ENCODE measurements around the gene SRSF8. TPM values are rescaled to one million over a fixed set of nuclear protein-coding genes. Genes with fewer than 3 reads are reported as not detected.

The SRSF8 gene
- total and polyA plus RNA-seq, 2 donors (not counting 1 experiment from before 2014, with no cell fraction given): 44.4 to 69.5 TPM

DNA sequence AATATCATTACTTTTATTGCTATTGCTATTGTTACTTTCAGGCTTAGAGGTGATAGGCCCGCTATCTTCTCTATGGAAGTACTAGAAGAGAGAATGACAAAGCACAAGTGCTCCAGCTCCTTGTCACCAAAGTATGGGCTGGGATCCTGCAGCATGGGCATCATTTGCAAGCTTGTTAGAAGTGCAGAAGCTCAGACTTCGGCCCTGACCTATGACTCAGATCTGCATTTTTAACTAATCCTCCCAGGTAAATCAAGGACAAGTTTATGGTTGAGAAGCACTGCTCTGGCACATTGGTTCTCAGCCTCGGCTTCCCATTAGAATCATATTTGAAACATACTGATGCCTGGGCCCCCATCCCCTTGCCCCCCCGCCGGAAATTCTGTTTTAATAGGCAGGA is 14.3 kb downstream of the SRSF8 start:
- Histone ChIP-seq H3K4me1 (ENCODE audit: control insufficient read depth in 2 of 2, insufficient read depth in 2 of 2, low read length in 2 of 2) (peaks cover 3 to 4% of the 10 kb centered on the region in 2 donors), H3K27me3 (replicated peaks in 1 of 4; ENCODE audit: control extremely low read depth in 1 of 4, control insufficient read depth in 3 of 4, insufficient read depth in 4 of 4, low read length in 3 of 4) (no peaks in the 10 kb centered on the region), H3K4me2 (replicated peaks; ENCODE audit: low read depth, low read length, poor library complexity, severe bottlenecking) (no peak overlapping the region), H3K27ac (ENCODE audit: low read length in 2 of 2) (no peak overlapping the region), H3K4me3 (ENCODE audit: control extremely low read depth in 1 of 5, extremely low read depth in 1 of 5, insufficient read depth in 1 of 5, low read depth in 2 of 5, low read length in 4 of 5) (no peak overlapping the region), H3K79me2 (ENCODE audit: control insufficient read depth, insufficient read depth, low read length) (no peaks in the 10 kb centered on the region), H2AFZ (ENCODE audit: insufficient read depth, low read depth, low read length, poor library complexity, severe bottlenecking) (no peak overlapping the region), H3K9ac (ENCODE audit: low read length) (no peak overlapping the region), H3K36me3 (replicated peaks in 1 of 2; ENCODE audit: control extremely low read depth in 1 of 2, control insufficient read depth in 1 of 2, extremely low read depth in 1 of 2, insufficient read depth in 2 of 2, low read length in 1 of 2) (no peaks in the 10 kb centered on the region), H4K20me1 (ENCODE audit: control insufficient read depth, insufficient read depth, low read length, poor library complexity, severe bottlenecking) (no peaks in the 10 kb centered on the region), H3K9me3 (ENCODE audit: control extremely low read depth in 1 of 3, control insufficient read depth in 2 of 3, insufficient read depth in 1 of 3, low read length in 2 of 3) (no peaks in the 10 kb centered on the region)
- TF ChIP-seq, protein P1, sequence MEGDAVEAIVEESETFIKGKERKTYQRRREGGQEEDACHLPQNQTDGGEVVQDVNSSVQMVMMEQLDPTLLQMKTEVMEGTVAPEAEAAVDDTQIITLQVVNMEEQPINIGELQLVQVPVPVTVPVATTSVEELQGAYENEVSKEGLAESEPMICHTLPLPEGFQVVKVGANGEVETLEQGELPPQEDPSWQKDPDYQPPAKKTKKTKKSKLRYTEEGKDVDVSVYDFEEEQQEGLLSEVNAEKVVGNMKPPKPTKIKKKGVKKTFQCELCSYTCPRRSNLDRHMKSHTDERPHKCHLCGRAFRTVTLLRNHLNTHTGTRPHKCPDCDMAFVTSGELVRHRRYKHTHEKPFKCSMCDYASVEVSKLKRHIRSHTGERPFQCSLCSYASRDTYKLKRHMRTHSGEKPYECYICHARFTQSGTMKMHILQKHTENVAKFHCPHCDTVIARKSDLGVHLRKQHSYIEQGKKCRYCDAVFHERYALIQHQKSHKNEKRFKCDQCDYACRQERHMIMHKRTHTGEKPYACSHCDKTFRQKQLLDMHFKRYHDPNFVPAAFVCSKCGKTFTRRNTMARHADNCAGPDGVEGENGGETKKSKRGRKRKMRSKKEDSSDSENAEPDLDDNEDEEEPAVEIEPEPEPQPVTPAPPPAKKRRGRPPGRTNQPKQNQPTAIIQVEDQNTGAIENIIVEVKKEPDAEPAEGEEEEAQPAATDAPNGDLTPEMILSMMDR (IDR thresholded peaks at IDR 0.05): no peak
- TF ChIP-seq EZH2 (IDR thresholded peaks at IDR 0.05; ENCODE audit: borderline replicate concordance, insufficient read depth, low read depth, low read length, poor library complexity, severe bottlenecking): no peak
- intact Hi-C loops (cut with micrococcal nuclease): no loop called here
- Mint-ChIP-seq H3K27me3 (no peaks in the 10 kb centered on the region), H3K4me3 (no peak overlapping the region), H3K4me1 (peaks cover 3% of the 10 kb centered on the region), H3K9me3 (ENCODE audit: insufficient read depth) (no peaks in the 10 kb centered on the region), H3K27ac (no peak overlapping the region)
- ATAC-seq (ENCODE audit: low read depth) (no peak), DNase-seq (no peak)
- POLR2A ChIA-PET: no interaction called here
- CTCF ChIA-PET: interaction anchor here (1.6 kb wide), 1 partner anchor 9 kb away, joined by 5 read pairs; the partner anchor contains the start of gene ENDOD1
- WGBS (ENCODE audit: insufficient coverage): 25% methylated on average over 2 of the region's 5 CpGs

DNA sequence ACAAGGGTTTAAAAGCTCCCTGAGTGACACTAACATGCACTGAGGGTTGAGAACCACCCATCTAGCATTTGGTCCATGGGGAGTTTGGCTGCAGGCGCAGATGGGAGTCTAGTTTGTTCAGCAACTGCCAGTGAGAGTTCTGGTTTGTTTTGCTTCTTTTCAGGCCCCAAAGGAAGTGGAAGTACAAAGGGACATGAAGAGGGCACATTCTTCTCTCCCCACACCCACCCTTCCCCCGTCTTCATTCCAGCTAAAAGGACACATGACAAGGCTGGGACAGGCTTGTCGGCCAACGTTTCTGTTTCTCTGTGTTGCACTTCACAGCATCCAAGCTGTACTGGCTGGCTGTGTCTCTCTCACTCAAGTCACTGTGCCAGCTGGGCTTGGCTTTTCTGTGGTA is 14.7 kb downstream of the SRSF8 start:
- intact Hi-C loops (cut with micrococcal nuclease): no loop called here
- H3K4me1 Mint-ChIP-seq: peaks cover 3% of the 10 kb centered on the region
- Histone ChIP-seq H3K36me3 (replicated peaks in 1 of 2; ENCODE audit: control extremely low read depth in 1 of 2, control insufficient read depth in 1 of 2, extremely low read depth in 1 of 2, insufficient read depth in 2 of 2, low read length in 1 of 2) (no peaks in the 10 kb centered on the region), H3K9ac (ENCODE audit: low read length) (no peak overlapping the region), H3K4me2 (replicated peaks; ENCODE audit: low read depth, low read length, poor library complexity, severe bottlenecking) (no peak overlapping the region), H2AFZ (ENCODE audit: insufficient read depth, low read depth, low read length, poor library complexity, severe bottlenecking) (no peak overlapping the region), H3K79me2 (ENCODE audit: control insufficient read depth, insufficient read depth, low read length) (no peaks in the 10 kb centered on the region), H3K27ac (ENCODE audit: low read length in 2 of 2) (no peak overlapping the region), H3K4me1 (ENCODE audit: control insufficient read depth in 2 of 2, insufficient read depth in 2 of 2, low read length in 2 of 2) (peaks cover 3% of the 10 kb centered on the region in 2 donors), H3K4me3 (ENCODE audit: control extremely low read depth in 1 of 5, extremely low read depth in 1 of 5, insufficient read depth in 1 of 5, low read depth in 2 of 5, low read length in 4 of 5) (no peak overlapping the region), H3K9me3 (ENCODE audit: control extremely low read depth in 1 of 3, control insufficient read depth in 2 of 3, insufficient read depth in 1 of 3, low read length in 2 of 3) (no peaks in the 10 kb centered on the region), H3K27me3 (replicated peaks in 1 of 4; ENCODE audit: control extremely low read depth in 1 of 4, control insufficient read depth in 3 of 4, insufficient read depth in 4 of 4, low read length in 3 of 4) (no peaks in the 10 kb centered on the region), H4K20me1 (ENCODE audit: control insufficient read depth, insufficient read depth, low read length, poor library complexity, severe bottlenecking) (no peaks in the 10 kb centered on the region)
- DNase-seq (no peak), ATAC-seq (ENCODE audit: low read depth) (no peak)
- TF ChIP-seq EZH2 (IDR thresholded peaks at IDR 0.05; ENCODE audit: borderline replicate concordance, insufficient read depth, low read depth, low read length, poor library complexity, severe bottlenecking): no peak
- TF ChIP-seq, protein P1 (IDR thresholded peaks at IDR 0.05): no peak
- ChIA-PET POLR2A (no interaction called here), CTCF (no interaction called here)
- no peaks in the 10 kb centered on the region for H3K27me3 Mint-ChIP-seq
- H3K27ac Mint-ChIP-seq: no peak overlapping the region
- WGBS (ENCODE audit: insufficient coverage): 8% methylated on average over 3 of the region's 4 CpGs
- no peaks in the 10 kb centered on the region for H3K9me3 Mint-ChIP-seq (ENCODE audit: insufficient read depth)
- no peak overlapping the region for H3K4me3 Mint-ChIP-seq

Measured in B cell (primary cell).